CD14-positive monocyte (primary cell): ENCODE data around the gene CACNA1E. TPM values are rescaled to one million over a fixed set of nuclear protein-coding genes. Genes with fewer than 3 reads are reported as not detected.

ENCODE experiments used
- DNase-seq, 3 donors: peaks; one replicate each; pipeline ENCODE4 v3.0.0-alpha.2; 2011 to 2022
- H2AFZ ChIP-seq: 2 replicates; pipeline ENCODE4 v1.6.0; 2012; ENCODE audit warnings: mild to moderate bottlenecking, low read depth, low read length, inconsistent platforms; ENCODE audit not compliant: insufficient read depth, poor library complexity, severe bottlenecking
- H3K27ac ChIP-seq, 2 donors: 1 replicate in 1 of 2; 2 replicates in 1 of 2; pipeline ENCODE4 v1.5.1; 2012 to 2013; ENCODE audit warnings: low read length in 2 of 2, control low read depth in 1 of 2, inconsistent platforms in 1 of 2, low read depth in 1 of 2, mild to moderate bottlenecking in 1 of 2
- H3K27me3 ChIP-seq, 2 donors: one replicate each; pipeline versions ENCODE4 v1.6.0 to v1.6.1; 2011 to 2013; ENCODE audit warnings: low read length in 2 of 2; ENCODE audit not compliant: control insufficient read depth in 2 of 2, insufficient read depth in 2 of 2
- H3K36me3 ChIP-seq, 2 donors: replicated peaks in 1 of 2; 1 replicate in 1 of 2; 2 replicates in 1 of 2; pipeline versions ENCODE4 v1.5.1 to v1.6.1; 2012 to 2013; ENCODE audit warnings: low read length in 2 of 2, control low read depth in 1 of 2, inconsistent platforms in 1 of 2, mild to moderate bottlenecking in 1 of 2; ENCODE audit not compliant: insufficient read depth in 2 of 2, control insufficient read depth in 1 of 2
- H3K4me1 ChIP-seq, 2 donors: 1 replicate in 1 of 2; 2 replicates in 1 of 2; pipeline versions ENCODE4 v1.5.1 to v1.6.1; 2012 to 2013; ENCODE audit warnings: low read length in 2 of 2, control low read depth in 1 of 2, inconsistent platforms in 1 of 2, mild to moderate bottlenecking in 1 of 2, moderate library complexity in 1 of 2; ENCODE audit not compliant: insufficient read depth in 2 of 2, control insufficient read depth in 1 of 2
- H3K4me2 ChIP-seq: replicated peaks from 2 replicates; pipeline ENCODE3; 2012; ENCODE audit warnings: low read length, moderate library complexity, mild to moderate bottlenecking; ENCODE audit not compliant: poor library complexity, severe bottlenecking; ENCODE audit errors: extremely low read depth
- H3K4me3 ChIP-seq, 3 experiments: fragments of 200-600 bp in 1 of 3; sonication (generic) in 1 of 3; replicated peaks in 1 of 3; 1 replicate in 2 of 3; 2 replicates in 1 of 3; pipeline ENCODE4 v1.5.1; 2011 to 2013; ENCODE audit warnings: low read length in 3 of 3, mild to moderate bottlenecking in 3 of 3, control low read depth in 2 of 3, low read depth in 2 of 3, inconsistent platforms in 1 of 3, moderate library complexity in 1 of 3
- H3K79me2 ChIP-seq: 2 replicates; pipeline ENCODE4 v1.6.0; 2012; ENCODE audit warnings: mild to moderate bottlenecking, control low read depth, inconsistent platforms, low read length, moderate library complexity; ENCODE audit not compliant: insufficient read depth
- H3K9ac ChIP-seq: 2 replicates; pipeline ENCODE4 v1.6.0; 2017; ENCODE audit warnings: low read length, mild to moderate bottlenecking; ENCODE audit not compliant: insufficient read depth, poor library complexity, severe bottlenecking
- H3K9me3 ChIP-seq, 2 donors: replicated peaks in 1 of 2; 1 replicate in 1 of 2; 2 replicates in 1 of 2; pipeline versions ENCODE4 v1.5.1 to v1.6.1; 2012 to 2013; ENCODE audit warnings: low read length in 2 of 2, control low read depth in 1 of 2; ENCODE audit not compliant: control insufficient read depth in 1 of 2, insufficient read depth in 1 of 2
- H4K20me1 ChIP-seq: 2 replicates; pipeline ENCODE4 v1.6.0; 2012; ENCODE audit warnings: mild to moderate bottlenecking, low read length, control low read depth, moderate library complexity; ENCODE audit not compliant: insufficient read depth
- H3K27ac Mint-ChIP-seq, 7 donors: one replicate each; pipeline ENCODE4 v1.8.0; 2020; ENCODE audit warnings: mild to moderate bottlenecking in 7 of 7, mixed read lengths in 7 of 7, moderate library complexity in 6 of 7, inconsistent platforms in 2 of 7
- H3K27me3 Mint-ChIP-seq, 3 donors: one replicate each; pipeline ENCODE4 v1.8.0; 2021 to 2022; ENCODE audit warnings: low read depth in 3 of 3, mild to moderate bottlenecking in 3 of 3, mixed read lengths in 3 of 3, moderate library complexity in 3 of 3, inconsistent platforms in 1 of 3
- H3K36me3 Mint-ChIP-seq, 2 donors: one replicate each; pipeline ENCODE4 v1.8.0; 2020; ENCODE audit warnings: mixed read lengths in 2 of 2, inconsistent platforms in 1 of 2, mild to moderate bottlenecking in 1 of 2
- H3K4me1 Mint-ChIP-seq: one replicate; pipeline ENCODE4 v1.8.0; 2020; ENCODE audit warnings: mild to moderate bottlenecking, mixed read lengths
- H3K4me3 Mint-ChIP-seq, 2 donors: one replicate each; pipeline ENCODE4 v1.8.0; 2020; ENCODE audit warnings: mild to moderate bottlenecking in 2 of 2, mixed read lengths in 2 of 2, moderate library complexity in 1 of 2
- H3K9me3 Mint-ChIP-seq, 7 donors: one replicate each; pipeline ENCODE4 v1.8.0; 2020 to 2022; ENCODE audit warnings: mixed read lengths in 7 of 7, mild to moderate bottlenecking in 6 of 7, moderate library complexity in 6 of 7, inconsistent platforms in 2 of 7
- WGBS: methylation state at CpG from one replicate; pipeline ENCODE4 v1.1.5; 2013; ENCODE audit warnings: missing lambda C conversion rate; ENCODE audit not compliant: insufficient coverage; 5-methylcytosine and 5-hydroxymethylcytosine counted together
- intact Hi-C, 2 donors: fragments of 100-400 bp; cut with micrococcal nuclease; formaldehyde crosslinking; loops; one replicate each; pipeline versions ENCODE4 v1.15.0 to v1.15.1; 2023
- polyA plus RNA-seq, 3 donors: library from polyadenylated mRNA; depleted of rRNA in 1 of 3; unstranded in 2 of 3; stranded (reverse) in 1 of 3; fragments of 300-500 nt in 2 of 3; fragments of >200 nt in 1 of 3; fragmentation: Illumina TruSeq in 2 of 3; gene quantifications; 1 replicate in 2 of 3; 2 replicates in 1 of 3; pipeline ENCODE4 v1.2.3, GENCODE V29; 2012 to 2021
- TF ChIP-seq, protein P1 (sequence below): fragments of 200-600 bp; IDR thresholded peaks from one replicate; pipeline ENCODE4 v1.8.0; 2022; ENCODE audit warnings: antibody characterized with exemption, mild to moderate bottlenecking

Gene CACNA1E
- polyA plus RNA-seq, 3 donors = 0.04 TPM; not detected in 2

DNA sequence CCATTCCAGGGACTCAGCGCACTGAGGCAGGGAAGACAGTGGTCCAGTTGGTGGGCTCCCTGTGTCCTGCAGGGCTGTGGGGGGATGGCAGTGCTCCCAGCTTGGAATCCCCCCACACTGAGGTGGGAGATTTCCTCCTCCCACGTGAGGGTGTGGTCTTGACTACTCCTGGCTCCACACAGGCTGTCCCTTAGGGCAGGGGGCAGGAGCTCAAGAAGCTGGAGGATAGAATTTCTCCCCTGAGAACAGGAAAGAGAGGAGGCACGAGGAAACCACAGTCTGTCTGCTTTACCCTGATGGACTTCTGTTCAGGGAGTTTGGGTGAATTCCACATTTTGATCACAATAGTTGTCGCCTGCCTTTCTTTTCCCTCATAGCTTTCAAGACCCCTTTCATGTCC lies 62.1 kb downstream of the CACNA1E start:
- H3K9ac ChIP-seq = no peak overlapping the region
- Mint-ChIP-seq H3K27me3 (peaks cover 8 to 27% (median 11%) of the 10 kb centered on the region in 3 donors), H3K4me1 (peaks cover 4% of the 10 kb centered on the region), H3K36me3 (no peaks in the 10 kb centered on the region), H3K4me3 (no peak overlapping the region), H3K9me3 (peaks cover 5 to 24% (median 15%) of the 10 kb centered on the region in 7 donors), H3K27ac (no peak overlapping the region)
- H2AFZ ChIP-seq = no peak overlapping the region
- no peak overlapping the region for H3K27ac ChIP-seq
- no peak overlapping the region for H3K4me2 ChIP-seq
- 10% methylated on average over 2 of the region's 4 CpGs for WGBS
- H3K27me3 ChIP-seq = peaks cover 0 to 4% of the 10 kb centered on the region in 2 donors
- no peak for DNase-seq
- no peaks in the 10 kb centered on the region for H4K20me1 ChIP-seq
- H3K4me3 ChIP-seq = no peak overlapping the region
- peaks cover 14 to 22% of the 10 kb centered on the region in 2 donors for H3K9me3 ChIP-seq
- TF ChIP-seq, protein P1, sequence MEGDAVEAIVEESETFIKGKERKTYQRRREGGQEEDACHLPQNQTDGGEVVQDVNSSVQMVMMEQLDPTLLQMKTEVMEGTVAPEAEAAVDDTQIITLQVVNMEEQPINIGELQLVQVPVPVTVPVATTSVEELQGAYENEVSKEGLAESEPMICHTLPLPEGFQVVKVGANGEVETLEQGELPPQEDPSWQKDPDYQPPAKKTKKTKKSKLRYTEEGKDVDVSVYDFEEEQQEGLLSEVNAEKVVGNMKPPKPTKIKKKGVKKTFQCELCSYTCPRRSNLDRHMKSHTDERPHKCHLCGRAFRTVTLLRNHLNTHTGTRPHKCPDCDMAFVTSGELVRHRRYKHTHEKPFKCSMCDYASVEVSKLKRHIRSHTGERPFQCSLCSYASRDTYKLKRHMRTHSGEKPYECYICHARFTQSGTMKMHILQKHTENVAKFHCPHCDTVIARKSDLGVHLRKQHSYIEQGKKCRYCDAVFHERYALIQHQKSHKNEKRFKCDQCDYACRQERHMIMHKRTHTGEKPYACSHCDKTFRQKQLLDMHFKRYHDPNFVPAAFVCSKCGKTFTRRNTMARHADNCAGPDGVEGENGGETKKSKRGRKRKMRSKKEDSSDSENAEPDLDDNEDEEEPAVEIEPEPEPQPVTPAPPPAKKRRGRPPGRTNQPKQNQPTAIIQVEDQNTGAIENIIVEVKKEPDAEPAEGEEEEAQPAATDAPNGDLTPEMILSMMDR = no peak
- H3K79me2 ChIP-seq = no peaks in the 10 kb centered on the region
- H3K36me3 ChIP-seq = no peaks in the 10 kb centered on the region
- intact Hi-C loops = no loop called here
- H3K4me1 ChIP-seq = no peaks in the 10 kb centered on the region

DNA sequence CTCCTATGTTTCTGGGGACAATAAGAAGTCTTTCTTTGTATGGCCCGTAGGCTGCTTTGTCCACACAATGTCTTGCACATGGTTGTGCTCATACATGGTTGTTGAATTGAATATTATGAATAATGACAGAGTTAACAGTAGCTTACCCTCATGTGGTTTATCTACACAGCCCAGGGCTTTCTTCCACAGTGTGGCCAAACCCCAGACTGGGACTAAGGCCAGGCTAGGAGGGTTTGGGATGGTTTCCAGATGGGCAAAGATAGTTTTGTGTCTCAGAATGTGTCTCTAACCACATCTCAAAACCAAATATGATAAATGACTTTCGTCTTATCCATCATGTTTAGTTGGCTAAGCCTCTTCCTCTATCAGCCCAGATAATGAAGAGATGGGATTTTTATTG lies 65.2 kb downstream of the CACNA1E start:
- peaks cover 0 to 7% (median 3%) of the 10 kb centered on the region in 7 donors for H3K9me3 Mint-ChIP-seq
- H3K4me3 Mint-ChIP-seq = no peak overlapping the region
- no peaks in the 10 kb centered on the region for H3K79me2 ChIP-seq
- H3K9ac ChIP-seq = no peak overlapping the region
- peaks cover 0 to 4% of the 10 kb centered on the region in 2 donors for H3K27me3 ChIP-seq
- H3K36me3 ChIP-seq = no peaks in the 10 kb centered on the region
- H3K9me3 ChIP-seq = peaks cover 0 to under 1% of the 10 kb centered on the region in 2 donors
- TF ChIP-seq, protein P1 = no peak
- no peak for DNase-seq
- H3K27ac ChIP-seq = no peak overlapping the region
- no CpG with 5 or more reads among the region's 2 CpGs for WGBS
- H3K36me3 Mint-ChIP-seq = no peaks in the 10 kb centered on the region
- H3K4me1 Mint-ChIP-seq = no peaks in the 10 kb centered on the region
- H3K4me2 ChIP-seq = no peak overlapping the region
- H2AFZ ChIP-seq = no peak overlapping the region
- peaks cover 8 to 32% (median 13%) of the 10 kb centered on the region in 3 donors for H3K27me3 Mint-ChIP-seq
- no peaks in the 10 kb centered on the region for H3K4me1 ChIP-seq
- H3K27ac Mint-ChIP-seq = no peak overlapping the region
- no peak overlapping the region for H3K4me3 ChIP-seq
- no peaks in the 10 kb centered on the region for H4K20me1 ChIP-seq
- intact Hi-C loops = no loop called here
